ENCODE measurements around the gene LDLRAD4.

LDLRAD4 gene

DNA sequence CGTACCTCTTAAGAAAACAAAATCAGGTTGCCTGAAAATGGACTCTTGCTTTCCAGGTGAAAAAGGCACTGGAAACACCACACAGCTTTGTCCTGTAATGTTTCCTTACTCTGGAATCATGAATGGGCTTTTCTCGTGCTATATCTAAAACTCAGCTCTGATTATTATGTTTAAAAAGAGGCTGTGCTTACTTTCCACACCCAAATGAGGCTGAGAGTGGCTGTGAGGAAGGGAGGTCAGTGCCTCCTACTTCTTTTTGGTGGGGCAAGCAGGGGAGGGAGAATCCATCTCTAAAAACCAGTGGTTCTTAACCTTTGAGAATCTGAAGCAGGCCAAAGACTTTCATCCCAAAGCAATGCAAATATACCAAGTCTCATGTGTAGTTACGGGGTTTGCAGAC lies 359.2 kb downstream of the LDLRAD4 start:
- Mint-ChIP-seq H3K4me1 (peaks cover 11% of the 10 kb centered on the region), H3K9me3 (no peaks in the 10 kb centered on the region), H3K36me3 (ENCODE audit: low read depth) (no peaks in the 10 kb centered on the region), H3K4me3 (no peak overlapping the region), H3K27ac (no peak overlapping the region), H3K27me3 (ENCODE audit: low read depth) (peaks cover 3% of the 10 kb centered on the region)
- no peak for TF ChIP-seq CTCF (IDR thresholded peaks at IDR 0.05; ENCODE audit: unreplicated experiment in 3 of 3)

DNA sequence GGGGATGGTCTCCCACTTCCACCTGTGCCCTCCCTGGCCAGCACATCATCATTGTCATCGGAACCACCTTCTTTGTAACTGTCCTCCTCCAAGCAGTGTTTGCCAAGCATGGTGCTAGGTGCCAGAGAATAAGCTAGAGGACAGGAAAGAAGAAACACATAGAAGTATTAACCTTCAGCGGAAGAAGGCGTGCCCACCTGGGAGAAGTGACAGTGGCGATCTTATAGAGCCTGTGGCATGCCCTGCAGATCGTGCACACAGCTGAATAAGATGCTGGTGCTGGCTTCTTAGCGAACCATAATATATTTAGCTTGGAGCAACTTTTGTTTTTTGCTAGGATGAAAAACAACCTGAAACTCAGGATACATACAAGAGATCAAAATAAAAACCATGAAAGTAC lies 359.8 kb downstream of the LDLRAD4 start:
- TF ChIP-seq CTCF (IDR thresholded peaks at IDR 0.05; ENCODE audit: unreplicated experiment in 3 of 3): no peak
- no peaks in the 10 kb centered on the region for H3K36me3 Mint-ChIP-seq (ENCODE audit: low read depth)

DNA sequence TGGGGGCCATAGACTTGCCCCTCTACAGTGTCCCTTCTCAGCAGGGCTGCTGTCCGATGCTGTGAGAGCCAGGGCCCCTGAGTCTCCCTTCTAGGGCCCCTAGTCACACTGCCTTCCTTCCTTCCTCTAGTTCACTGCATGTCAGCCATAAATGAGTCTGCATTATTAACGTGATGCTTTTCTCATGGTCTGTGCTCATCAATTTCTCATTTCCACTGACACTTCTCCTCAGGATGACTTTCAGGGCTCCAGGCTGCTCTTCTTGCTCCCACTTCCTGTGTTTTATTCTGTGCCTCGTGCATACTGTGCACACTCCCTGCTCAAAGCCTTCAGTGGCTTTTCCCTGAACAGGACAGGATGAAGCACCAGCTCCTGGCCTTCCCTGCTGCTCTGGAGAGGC lies 361.3 kb downstream of the LDLRAD4 start:
- H3K36me3 Mint-ChIP-seq (ENCODE audit: low read depth): no peaks in the 10 kb centered on the region
- H3K9me3 Mint-ChIP-seq: no peaks in the 10 kb centered on the region
- H3K4me1 Mint-ChIP-seq: peaks cover 11% of the 10 kb centered on the region
- peaks cover 6% of the 10 kb centered on the region for H3K27me3 Mint-ChIP-seq (ENCODE audit: low read depth)
- no peak overlapping the region for H3K27ac Mint-ChIP-seq
- no peak overlapping the region for H3K4me3 Mint-ChIP-seq
- no peak for TF ChIP-seq CTCF (IDR thresholded peaks at IDR 0.05; ENCODE audit: unreplicated experiment in 3 of 3)

More for the DNA sequence above, 359.8 kb downstream of the LDLRAD4 start:
- peaks cover 6% of the 10 kb centered on the region for H3K27me3 Mint-ChIP-seq (ENCODE audit: low read depth)
- H3K27ac Mint-ChIP-seq: no peak overlapping the region
- H3K4me3 Mint-ChIP-seq: no peak overlapping the region
- peaks cover 11% of the 10 kb centered on the region for H3K4me1 Mint-ChIP-seq
- H3K9me3 Mint-ChIP-seq: no peaks in the 10 kb centered on the region

DNA sequence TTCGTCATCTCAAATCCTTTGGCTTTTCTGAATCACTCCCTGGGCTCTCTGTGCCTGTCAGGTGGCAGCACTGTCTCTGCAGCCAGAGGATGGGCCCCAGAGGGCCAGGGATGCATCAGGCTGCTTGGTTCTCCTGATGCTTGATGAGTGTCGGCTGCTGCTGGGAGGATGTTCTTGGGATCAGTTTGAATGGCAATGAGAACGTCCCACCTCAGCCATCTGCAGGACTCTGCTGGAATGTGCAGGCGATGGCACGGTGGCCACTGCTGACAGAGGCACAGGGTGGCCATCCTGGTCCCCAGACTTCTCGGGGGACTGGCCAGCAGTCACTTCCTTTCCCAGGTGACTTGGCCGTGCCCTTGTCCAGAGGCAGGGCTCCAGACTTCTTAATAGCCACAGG lies 361.8 kb downstream of the LDLRAD4 start:
- H3K36me3 Mint-ChIP-seq (ENCODE audit: low read depth): no peaks in the 10 kb centered on the region
- TF ChIP-seq CTCF (IDR thresholded peaks at IDR 0.05; ENCODE audit: unreplicated experiment in 3 of 3): no peak
- no peaks in the 10 kb centered on the region for H3K9me3 Mint-ChIP-seq
- peaks cover 6% of the 10 kb centered on the region for H3K27me3 Mint-ChIP-seq (ENCODE audit: low read depth)
- H3K4me3 Mint-ChIP-seq: no peak overlapping the region
- H3K4me1 Mint-ChIP-seq: peaks cover 16% of the 10 kb centered on the region
- no peak overlapping the region for H3K27ac Mint-ChIP-seq

GRCh38 chr18:13580991-13581390 lies 362.4 kb downstream of the LDLRAD4 start:
- no peaks in the 10 kb centered on the region for H3K36me3 Mint-ChIP-seq (ENCODE audit: low read depth)
- H3K27ac Mint-ChIP-seq: no peak overlapping the region
- H3K9me3 Mint-ChIP-seq: no peaks in the 10 kb centered on the region
- peaks cover 19% of the 10 kb centered on the region for H3K4me1 Mint-ChIP-seq
- peaks cover 6% of the 10 kb centered on the region for H3K27me3 Mint-ChIP-seq (ENCODE audit: low read depth)
- H3K4me3 Mint-ChIP-seq: no peak overlapping the region
- TF ChIP-seq CTCF (IDR thresholded peaks at IDR 0.05; ENCODE audit: unreplicated experiment in 3 of 3): no peak

GRCh38 chr18:13581496-13582177 lies 363.1 kb downstream of the LDLRAD4 start:
- Mint-ChIP-seq H3K27me3 (ENCODE audit: low read depth) (peaks cover 6% of the 10 kb centered on the region), H3K4me3 (no peak overlapping the region), H3K36me3 (ENCODE audit: low read depth) (no peaks in the 10 kb centered on the region), H3K9me3 (no peaks in the 10 kb centered on the region), H3K4me1 (peaks cover 19% of the 10 kb centered on the region), H3K27ac (no peak overlapping the region)
- TF ChIP-seq CTCF (IDR thresholded peaks at IDR 0.05; ENCODE audit: unreplicated experiment in 3 of 3): no peak

All from nephron (organoid).